T-helper 22 cell (primary cell): ENCODE data around the gene ADAMTS20.
"Not testable (repeated sequence)": the region's sequence is repeated elsewhere in the genome, so short reads cannot be mapped to it uniquely, and the experiment has no call there.

Source experiments
- DNase-seq: peaks from one replicate; pipeline ENCODE4 v3.0.0-alpha.2; 2020; ENCODE audit warnings: low read depth

ADAMTS20 gene, protein sequence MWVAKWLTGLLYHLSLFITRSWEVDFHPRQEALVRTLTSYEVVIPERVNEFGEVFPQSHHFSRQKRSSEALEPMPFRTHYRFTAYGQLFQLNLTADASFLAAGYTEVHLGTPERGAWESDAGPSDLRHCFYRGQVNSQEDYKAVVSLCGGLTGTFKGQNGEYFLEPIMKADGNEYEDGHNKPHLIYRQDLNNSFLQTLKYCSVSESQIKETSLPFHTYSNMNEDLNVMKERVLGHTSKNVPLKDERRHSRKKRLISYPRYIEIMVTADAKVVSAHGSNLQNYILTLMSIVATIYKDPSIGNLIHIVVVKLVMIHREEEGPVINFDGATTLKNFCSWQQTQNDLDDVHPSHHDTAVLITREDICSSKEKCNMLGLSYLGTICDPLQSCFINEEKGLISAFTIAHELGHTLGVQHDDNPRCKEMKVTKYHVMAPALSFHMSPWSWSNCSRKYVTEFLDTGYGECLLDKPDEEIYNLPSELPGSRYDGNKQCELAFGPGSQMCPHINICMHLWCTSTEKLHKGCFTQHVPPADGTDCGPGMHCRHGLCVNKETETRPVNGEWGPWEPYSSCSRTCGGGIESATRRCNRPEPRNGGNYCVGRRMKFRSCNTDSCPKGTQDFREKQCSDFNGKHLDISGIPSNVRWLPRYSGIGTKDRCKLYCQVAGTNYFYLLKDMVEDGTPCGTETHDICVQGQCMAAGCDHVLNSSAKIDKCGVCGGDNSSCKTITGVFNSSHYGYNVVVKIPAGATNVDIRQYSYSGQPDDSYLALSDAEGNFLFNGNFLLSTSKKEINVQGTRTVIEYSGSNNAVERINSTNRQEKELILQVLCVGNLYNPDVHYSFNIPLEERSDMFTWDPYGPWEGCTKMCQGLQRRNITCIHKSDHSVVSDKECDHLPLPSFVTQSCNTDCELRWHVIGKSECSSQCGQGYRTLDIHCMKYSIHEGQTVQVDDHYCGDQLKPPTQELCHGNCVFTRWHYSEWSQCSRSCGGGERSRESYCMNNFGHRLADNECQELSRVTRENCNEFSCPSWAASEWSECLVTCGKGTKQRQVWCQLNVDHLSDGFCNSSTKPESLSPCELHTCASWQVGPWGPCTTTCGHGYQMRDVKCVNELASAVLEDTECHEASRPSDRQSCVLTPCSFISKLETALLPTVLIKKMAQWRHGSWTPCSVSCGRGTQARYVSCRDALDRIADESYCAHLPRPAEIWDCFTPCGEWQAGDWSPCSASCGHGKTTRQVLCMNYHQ (N-terminal part only)

GRCh38 chr12:43551971-43552559 is at the start of gene ADAMTS20:
ADAMTS20 (minus strand) TSS chr12:43552203; CDS start chr12:43551921, 282 bp downstream.
- no peak for DNase-seq

GRCh38 chr12:43599708-43600107 is 47.7 kb upstream of the ADAMTS20 start:
- DNase-seq: no peak

- no peak for DNase-seq
Observed at GRCh38 chr12:43599066-43599465, 47.1 kb upstream of the ADAMTS20 start.

- no peak for DNase-seq
Observed at GRCh38 chr12:43590307-43590706, 38.3 kb upstream of the ADAMTS20 start.

DNA sequence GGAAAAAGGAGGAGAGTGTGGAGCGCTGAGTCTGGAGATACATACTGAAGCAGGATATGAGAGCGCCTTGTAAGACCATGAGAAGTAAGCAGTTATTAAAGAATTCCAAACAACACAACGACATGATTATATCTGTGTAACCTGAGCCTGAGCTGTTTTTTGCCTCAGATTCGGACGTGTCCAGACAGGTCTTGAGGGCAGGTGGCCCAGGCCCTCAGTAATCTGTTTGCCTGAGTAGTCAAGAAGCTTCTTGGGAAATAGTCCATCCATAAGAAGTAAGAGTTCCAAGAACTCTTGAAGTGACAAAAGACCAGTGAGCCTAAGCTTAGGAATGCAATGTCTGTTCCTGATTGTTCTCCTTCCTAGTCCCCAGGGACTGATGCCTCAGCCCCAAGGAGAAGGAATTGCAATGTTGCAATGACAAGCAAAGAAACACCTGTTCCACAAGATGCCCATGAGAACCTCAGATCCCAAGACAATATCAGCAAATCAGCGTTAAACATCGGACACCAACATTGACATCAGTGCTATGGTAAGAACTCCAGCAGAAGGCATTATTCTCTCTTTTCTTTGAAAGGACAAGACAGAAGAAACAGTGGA is 34.7 kb upstream of the ADAMTS20 start:
- DNase-seq: no peak

GRCh38 chr12:43585676-43586075 is 33.7 kb upstream of the ADAMTS20 start:
- no peak for DNase-seq

- no peak for DNase-seq
Observed at GRCh38 chr12:43580601-43581000, 28.6 kb upstream of the ADAMTS20 start.

GRCh38 chr12:43579206-43579605 is 27.2 kb upstream of the ADAMTS20 start:
- no peak for DNase-seq

GRCh38 chr12:43578782-43579181 is 26.8 kb upstream of the ADAMTS20 start:
- DNase-seq: no peak

DNA sequence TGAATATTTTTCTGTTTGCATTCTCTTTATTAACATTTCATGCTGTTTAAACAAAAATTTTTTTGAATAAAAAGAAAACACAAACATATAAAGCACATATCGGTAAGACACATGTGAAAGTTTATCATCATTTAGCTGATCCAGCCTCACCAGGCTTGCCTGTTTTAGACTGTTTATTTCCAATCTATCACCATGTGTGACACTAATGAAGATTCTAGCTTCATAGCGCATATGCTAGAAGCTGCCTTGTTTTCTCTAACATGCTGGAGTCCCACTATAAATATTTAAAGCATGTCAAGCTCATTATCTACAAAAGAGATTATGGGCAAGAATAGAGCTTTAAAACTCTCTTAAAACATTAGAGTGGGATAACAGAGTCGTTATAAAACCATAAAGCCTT is 25.4 kb upstream of the ADAMTS20 start:
- no peak for DNase-seq

DNA sequence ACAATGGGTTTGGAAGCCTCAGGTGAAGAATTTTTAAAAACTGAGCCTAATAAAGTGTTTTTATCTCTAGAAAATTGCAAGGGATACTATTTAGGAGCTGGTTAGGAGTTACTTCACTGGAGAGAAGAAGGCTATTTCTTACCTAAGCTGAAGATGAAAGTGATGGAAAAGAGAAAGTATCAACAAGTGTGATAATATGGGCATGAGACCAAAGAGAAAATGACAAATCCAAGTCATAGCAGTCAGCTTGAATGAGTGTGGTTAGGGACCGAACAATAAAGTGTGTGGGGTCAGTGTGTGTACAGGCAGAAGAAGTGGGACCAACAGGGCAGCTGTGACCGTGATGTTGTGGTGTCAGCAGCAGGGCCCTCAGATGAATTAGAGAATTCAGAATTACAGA is 24.2 kb upstream of the ADAMTS20 start:
- no peak for DNase-seq

DNA sequence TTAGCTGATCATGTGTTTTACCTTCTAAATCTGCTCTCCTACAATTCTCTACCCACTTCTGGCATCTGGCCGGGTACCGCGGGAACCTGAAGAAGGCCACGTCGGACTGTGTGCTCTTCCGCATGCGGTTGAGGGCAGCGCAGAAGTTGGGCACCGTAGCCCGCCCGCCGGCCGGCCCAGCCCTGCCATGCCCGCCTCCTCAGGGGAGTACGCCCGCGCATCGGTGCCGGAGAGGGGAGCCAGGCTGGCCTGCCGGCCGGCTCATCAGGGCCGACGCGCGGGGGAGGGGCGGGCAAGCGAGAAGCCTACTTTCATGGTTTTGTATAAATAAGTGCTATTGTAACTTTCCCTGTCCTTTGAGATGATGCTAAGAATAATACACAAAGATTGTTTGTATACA is 19.9 kb upstream of the ADAMTS20 start:
- DNase-seq: no peak

DNA sequence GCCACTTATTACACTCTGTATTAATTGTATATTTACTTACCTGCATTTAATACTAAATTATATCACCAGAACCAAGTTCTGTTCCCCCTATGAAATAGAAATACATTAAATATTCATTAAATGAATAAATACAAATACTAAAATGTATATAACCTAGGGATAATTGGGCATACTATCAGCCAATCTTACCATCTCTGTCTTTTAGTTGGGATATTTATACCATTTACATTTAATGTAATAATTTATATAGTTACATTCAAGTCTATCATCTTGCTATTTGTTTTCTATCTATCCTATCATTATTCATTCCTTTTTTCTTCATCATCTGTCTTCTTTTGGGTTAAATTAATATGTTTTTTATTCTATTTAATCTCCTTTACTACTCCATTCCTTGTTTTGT is 4.1 kb upstream of the ADAMTS20 start:
- DNase-seq: no peak

GRCh38 chr12:43551279-43551970 is 578 bp downstream of the ADAMTS20 start:
- DNase-seq: no peak

- DNase-seq: no peak
Observed at GRCh38 chr12:43550831-43551271, 1.2 kb downstream of the ADAMTS20 start.

DNA sequence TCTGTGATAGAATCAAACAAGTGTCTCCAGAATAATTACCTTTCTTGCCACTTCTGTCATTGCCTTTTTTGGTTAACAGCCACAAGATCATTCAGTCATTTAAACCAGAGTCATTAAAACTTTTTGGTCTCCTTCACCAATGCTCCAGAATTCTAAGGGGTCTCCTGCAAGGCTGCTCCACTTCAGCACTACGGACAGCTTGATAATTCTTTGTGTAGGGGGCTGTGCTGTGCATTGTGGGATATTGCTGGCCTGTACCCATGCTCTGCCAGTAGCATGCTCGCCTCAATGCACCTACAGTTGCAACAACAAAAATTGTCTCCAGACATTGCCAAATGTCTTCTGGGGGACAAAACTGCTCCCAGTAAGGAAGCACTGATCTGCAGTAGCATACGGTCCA is 7.3 kb downstream of the ADAMTS20 start:
- no peak for DNase-seq

DNA sequence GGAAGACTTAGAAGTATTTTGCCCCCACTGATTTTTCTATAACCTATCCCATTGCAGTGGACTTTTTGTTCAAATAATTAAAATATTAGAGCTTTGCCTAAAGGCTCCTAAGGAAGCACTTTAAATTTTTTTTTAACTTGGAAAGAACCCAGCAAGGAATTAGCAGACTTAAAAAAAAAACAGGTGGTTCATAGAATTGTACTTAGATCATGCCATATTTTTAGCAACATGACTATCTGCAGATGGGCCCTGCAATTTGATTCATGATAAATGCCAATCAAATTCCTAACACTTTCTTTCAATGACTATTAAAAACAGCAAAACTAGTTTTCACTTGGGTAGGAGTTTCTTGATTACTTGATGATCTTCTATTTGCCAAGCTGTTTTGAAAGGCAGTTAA is 11.5 kb downstream of the ADAMTS20 start:
- no peak for DNase-seq

DNA sequence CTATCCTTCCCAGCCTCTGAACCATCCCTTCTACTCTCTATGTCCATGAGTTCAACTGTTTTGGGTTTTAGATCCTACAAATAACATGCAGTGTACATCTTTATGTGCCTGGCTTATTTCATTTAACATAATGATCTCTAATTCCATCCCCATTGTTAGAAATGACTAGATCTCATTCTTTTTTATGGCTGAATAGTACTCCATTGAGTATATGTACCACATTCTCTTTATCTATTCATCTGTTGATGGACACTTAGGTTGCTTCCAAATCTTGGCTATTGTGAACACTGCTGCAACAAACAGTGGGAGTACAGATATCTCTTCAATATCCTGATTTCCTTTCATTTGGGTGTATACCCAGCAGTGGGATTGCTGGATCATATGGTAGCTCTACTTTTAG is 14.3 kb downstream of the ADAMTS20 start:
- not testable (repeated sequence) for DNase-seq

DNA sequence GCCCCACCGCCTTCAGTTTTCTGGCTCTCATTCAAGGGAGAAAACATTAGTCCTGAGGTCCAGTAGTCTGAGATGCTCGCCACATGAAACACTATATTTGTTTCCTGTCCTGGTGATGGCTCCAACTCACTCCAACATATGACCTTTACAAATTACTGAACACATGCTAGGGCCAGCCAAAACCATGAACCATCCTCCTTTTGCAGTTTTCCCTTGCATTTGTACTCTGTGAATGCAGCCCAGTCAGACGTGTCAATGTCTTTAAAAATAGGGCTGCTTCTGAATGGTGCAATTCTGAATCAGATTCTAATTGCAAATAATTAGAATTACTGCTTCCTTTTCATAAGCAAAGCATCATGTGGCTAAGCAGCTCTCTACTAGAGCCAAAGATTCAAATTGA is 36.0 kb downstream of the ADAMTS20 start:
- DNase-seq: no peak

- no peak for DNase-seq
Observed at GRCh38 chr12:43501703-43502102, 50.3 kb downstream of the ADAMTS20 start.

DNA sequence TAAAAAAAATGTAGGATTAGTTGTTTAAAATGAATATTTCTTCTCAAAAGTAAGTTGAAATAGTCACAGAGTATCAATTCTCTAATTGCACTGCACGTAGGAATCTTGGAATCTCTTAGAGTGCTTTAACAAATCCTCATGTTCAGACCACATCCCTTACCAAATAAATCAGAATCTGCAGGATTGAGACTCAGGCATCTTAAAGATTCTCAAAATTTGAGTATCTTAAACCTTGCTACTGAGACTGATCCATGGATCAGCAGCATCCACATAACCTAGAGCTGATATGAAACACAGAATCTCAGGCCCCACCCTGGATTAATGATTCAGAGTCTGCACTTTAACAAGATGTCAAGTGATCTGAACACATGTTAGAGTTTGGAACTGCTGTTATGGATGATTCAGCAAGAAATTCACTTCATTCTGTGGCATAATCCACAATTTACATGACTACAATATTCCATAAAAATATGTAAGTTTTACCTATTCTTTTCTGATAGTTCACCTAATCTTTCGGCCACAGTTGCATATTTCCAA is 58.7 kb downstream of the ADAMTS20 start:
- no peak for DNase-seq
